GM12875 (cell line): ENCODE data around the gene SERAC1.

Experiments used
- H3K4me3 ChIP-seq: one replicate; pipeline ENCODE4 v1.5.1; 2011; ENCODE audit warnings: low read depth, low read length, control low read depth
- TF ChIP-seq, protein P1 (sequence below): IDR thresholded peaks from 2 replicates; pipeline ENCODE4 v1.5.1; 2011; ENCODE audit warnings: low read depth, mild to moderate bottlenecking, control low read depth, inconsistent platforms, low read length, moderate library complexity, borderline replicate concordance; ENCODE audit not compliant: insufficient read depth

SERAC1 gene

DNA sequence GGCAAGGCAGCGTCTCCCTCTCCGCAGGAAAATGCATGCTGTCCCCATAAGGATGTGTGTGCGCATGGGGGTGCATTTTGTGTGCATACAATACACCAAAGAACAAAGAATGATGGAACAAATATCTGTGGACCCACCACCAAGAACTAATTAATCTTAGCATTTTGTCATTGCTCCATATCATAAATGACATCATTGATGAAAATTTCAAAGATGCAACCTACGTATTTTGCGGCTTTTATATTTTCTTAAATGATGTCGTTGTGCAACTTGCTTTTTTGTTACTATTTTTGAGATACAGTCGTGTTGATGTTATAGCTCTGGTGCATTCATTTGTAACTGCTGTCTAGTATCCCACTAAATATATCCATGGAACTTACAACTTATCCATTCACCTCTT is 89.7 kb downstream of the SERAC1 start:
- TF ChIP-seq, protein P1, sequence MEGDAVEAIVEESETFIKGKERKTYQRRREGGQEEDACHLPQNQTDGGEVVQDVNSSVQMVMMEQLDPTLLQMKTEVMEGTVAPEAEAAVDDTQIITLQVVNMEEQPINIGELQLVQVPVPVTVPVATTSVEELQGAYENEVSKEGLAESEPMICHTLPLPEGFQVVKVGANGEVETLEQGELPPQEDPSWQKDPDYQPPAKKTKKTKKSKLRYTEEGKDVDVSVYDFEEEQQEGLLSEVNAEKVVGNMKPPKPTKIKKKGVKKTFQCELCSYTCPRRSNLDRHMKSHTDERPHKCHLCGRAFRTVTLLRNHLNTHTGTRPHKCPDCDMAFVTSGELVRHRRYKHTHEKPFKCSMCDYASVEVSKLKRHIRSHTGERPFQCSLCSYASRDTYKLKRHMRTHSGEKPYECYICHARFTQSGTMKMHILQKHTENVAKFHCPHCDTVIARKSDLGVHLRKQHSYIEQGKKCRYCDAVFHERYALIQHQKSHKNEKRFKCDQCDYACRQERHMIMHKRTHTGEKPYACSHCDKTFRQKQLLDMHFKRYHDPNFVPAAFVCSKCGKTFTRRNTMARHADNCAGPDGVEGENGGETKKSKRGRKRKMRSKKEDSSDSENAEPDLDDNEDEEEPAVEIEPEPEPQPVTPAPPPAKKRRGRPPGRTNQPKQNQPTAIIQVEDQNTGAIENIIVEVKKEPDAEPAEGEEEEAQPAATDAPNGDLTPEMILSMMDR, result no peak
- no peak overlapping the region for H3K4me3 ChIP-seq

GRCh38 chr6:158077676-158078075 is 90.4 kb downstream of the SERAC1 start:
- H3K4me3 ChIP-seq, result no peak overlapping the region
- TF ChIP-seq, protein P1, result no peak

DNA sequence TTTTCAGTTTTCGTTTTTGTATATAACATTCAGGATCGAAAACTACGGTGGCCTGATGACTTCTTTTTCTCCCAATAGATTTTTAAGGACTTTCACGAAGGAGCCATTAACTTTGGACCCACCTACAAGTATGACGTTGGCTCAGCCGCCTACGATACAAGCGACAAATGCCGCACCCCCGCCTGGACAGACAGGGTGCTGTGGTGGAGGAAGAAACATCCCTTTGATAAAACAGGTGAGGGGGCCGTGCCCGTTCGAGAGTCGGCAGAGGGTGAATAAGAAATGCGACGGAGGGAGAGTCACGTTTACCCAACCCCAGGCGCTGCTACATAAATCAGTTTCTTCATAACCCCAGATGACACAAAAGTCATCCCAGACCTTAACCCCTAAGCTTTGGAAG is 91.5 kb downstream of the SERAC1 start:
- TF ChIP-seq, protein P1, result no peak
- no peak overlapping the region for H3K4me3 ChIP-seq

GRCh38 chr6:158073776-158074175 is 94.3 kb downstream of the SERAC1 start:
- H3K4me3 ChIP-seq, result no peak overlapping the region
- TF ChIP-seq, protein P1, result no peak

GRCh38 chr6:158072083-158072721 is 95.9 kb downstream of the SERAC1 start:
- TF ChIP-seq, protein P1, result peak; percentile 68; the same call in 1 of the 2 replicates
- H3K4me3 ChIP-seq, result no peak overlapping the region

DNA sequence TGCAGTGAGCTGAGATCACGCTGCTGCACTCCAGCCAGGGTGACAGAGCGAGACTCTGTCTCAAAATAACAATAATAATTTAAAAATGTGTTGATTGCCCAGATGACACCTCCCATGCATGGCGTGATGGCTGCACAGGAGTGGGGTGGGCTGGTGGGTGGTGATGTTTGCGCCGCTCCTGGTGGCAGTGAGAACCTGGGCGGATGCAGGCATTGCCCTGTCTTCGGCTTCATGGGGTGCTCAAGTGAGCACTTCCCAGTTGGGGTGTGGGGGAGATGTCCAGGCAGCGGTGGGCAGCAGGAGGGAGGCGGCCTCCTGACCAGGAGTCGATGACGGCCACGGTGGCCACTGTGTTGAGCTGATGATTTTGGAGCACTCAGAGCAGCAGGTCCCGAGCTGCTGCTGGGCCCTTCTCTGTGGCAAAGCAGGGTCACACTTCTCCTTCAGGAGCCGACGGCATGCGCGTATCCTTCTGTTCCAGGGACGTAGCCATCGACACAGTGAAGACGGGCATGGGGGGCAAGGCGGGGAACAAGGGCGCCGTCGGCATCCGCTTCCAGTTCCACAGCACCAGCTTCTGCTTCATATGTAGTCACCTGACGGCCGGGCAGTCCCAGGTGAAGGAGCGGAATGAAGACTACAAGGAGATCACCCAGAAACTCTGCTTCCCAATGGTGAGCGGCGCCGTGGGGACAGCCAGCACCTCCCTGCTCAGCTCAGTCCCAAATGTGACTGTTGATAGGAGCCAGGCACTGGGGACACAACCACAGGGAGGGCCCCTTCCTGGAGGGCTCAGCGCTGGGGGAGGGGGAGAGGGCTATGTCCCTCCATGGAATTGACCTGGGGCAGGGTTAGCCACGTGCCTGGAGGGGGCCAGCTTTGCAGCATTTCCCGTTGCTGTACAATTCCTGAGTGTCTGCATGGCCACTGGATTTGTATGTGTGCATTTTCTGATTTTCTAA is 96.7 kb downstream of the SERAC1 start:
- TF ChIP-seq, protein P1, result no peak
- no peak overlapping the region for H3K4me3 ChIP-seq
